ENCODE results near the gene PRRG2. TPM values are rescaled to one million over a fixed set of nuclear protein-coding genes. Genes with fewer than 3 reads are reported as not detected.

PRRG2 gene
- total and polyA plus RNA-seq, 9 of the 15 experiments (the other 6 are each of a cell fraction or from before 2014, with no cell fraction given): 0.06 to 1.1 (median 0.33) TPM

DNA sequence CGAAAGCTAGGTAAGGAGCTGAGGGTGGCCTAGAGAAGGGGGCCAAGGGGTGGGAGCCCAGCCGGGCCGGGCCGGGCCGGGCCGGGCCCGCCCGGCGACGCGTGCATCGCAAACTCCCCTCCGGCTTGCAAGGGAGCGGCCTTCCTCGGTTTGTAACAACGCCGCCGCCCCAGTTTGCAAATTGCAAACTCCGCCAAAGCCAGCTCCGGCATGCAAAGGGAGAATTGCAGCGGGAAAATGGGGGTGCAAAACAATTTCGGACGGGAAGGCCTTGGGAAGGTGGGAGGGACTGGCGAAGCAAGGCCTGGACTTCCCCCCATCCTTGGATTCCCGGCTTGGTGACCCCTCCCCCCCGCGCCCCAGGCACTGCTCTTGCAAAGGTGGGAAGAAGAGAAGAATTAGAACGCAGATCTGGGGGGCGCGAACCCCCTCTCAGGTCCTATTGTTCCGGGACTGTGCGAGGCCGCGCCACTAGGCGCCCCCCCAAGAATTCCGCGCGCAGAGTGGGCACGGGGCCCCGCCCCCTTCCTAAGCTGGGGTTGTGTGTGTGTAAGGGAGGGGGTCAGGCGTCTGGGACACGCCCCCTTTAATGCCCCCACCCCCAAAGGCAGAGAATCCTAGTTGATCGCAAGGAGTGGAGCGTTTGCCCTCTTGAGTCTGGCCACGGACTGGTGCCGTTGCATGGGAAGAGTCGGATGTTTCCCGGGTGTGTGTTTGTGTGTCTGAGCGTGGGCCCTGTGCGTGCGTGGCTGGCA lies 10.8 kb downstream of the PRRG2 start (continued):
- TF ChIP-seq GTF3C2 (IDR thresholded peaks at IDR 0.05; ENCODE audit: borderline replicate concordance, extremely low read depth, insufficient read length): no peak
- TF ChIP-seq ETS1 (conservative IDR thresholded peaks at IDR 0.05; ENCODE audit: control insufficient read depth, low read depth, low read length): no peak
- TF ChIP-seq, protein P1, sequence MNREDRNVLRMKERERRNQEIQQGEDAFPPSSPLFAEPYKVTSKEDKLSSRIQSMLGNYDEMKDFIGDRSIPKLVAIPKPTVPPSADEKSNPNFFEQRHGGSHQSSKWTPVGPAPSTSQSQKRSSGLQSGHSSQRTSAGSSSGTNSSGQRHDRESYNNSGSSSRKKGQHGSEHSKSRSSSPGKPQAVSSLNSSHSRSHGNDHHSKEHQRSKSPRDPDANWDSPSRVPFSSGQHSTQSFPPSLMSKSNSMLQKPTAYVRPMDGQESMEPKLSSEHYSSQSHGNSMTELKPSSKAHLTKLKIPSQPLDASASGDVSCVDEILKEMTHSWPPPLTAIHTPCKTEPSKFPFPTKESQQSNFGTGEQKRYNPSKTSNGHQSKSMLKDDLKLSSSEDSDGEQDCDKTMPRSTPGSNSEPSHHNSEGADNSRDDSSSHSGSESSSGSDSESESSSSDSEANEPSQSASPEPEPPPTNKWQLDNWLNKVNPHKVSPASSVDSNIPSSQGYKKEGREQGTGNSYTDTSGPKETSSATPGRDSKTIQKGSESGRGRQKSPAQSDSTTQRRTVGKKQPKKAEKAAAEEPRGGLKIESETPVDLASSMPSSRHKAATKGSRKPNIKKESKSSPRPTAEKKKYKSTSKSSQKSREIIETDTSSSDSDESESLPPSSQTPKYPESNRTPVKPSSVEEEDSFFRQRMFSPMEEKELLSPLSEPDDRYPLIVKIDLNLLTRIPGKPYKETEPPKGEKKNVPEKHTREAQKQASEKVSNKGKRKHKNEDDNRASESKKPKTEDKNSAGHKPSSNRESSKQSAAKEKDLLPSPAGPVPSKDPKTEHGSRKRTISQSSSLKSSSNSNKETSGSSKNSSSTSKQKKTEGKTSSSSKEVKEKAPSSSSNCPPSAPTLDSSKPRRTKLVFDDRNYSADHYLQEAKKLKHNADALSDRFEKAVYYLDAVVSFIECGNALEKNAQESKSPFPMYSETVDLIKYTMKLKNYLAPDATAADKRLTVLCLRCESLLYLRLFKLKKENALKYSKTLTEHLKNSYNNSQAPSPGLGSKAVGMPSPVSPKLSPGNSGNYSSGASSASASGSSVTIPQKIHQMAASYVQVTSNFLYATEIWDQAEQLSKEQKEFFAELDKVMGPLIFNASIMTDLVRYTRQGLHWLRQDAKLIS (CRISPR knock-in tag; IDR thresholded peaks at IDR 0.05): 0 out of 2 replicates have a peak, but pooled peaks have one; percentile 7
- no peak for TF ChIP-seq COPS2 (conservative IDR thresholded peaks at IDR 0.05)
- no peak for TF ChIP-seq RFX1 (IDR thresholded peaks at IDR 0.05)
